Nephron progenitor cell (in vitro differentiated cells): ENCODE data around the gene VPS13D.

ENCODE experiments used
- DNase-seq: peaks from one replicate; pipeline ENCODE4 v3.0.0; 2021
- H3K27ac Mint-ChIP-seq: 2 replicates; pipeline ENCODE4 v1.8.0; 2021; ENCODE audit warnings: mild to moderate bottlenecking, moderate library complexity, mixed read lengths
- H3K27me3 Mint-ChIP-seq: 2 replicates; pipeline ENCODE4 v1.8.0; 2021; ENCODE audit warnings: mild to moderate bottlenecking, low read depth, mixed read lengths; ENCODE audit not compliant: poor library complexity
- H3K36me3 Mint-ChIP-seq: 2 replicates; pipeline ENCODE4 v1.8.0; 2021; ENCODE audit warnings: low read depth, mixed read lengths
- H3K4me1 Mint-ChIP-seq: 2 replicates; pipeline ENCODE4 v1.8.0; 2021; ENCODE audit warnings: mixed read lengths
- H3K4me3 Mint-ChIP-seq: 2 replicates; pipeline ENCODE4 v1.8.0; 2021; ENCODE audit warnings: mild to moderate bottlenecking, moderate library complexity, mixed read lengths
- H3K9me3 Mint-ChIP-seq: 2 replicates; pipeline ENCODE4 v1.8.0; 2021; ENCODE audit warnings: mild to moderate bottlenecking, moderate library complexity, mixed read lengths
- CTCF ChIP-seq: fragments of 200-600 bp; sonication (generic); IDR thresholded peaks from 2 replicates; pipeline ENCODE4 v1.5.0; 2021; ENCODE audit warnings: antibody characterized with exemption

The VPS13D gene

GRCh38 chr1:12336413-12336812 is 106.6 kb downstream of the VPS13D start:
- Mint-ChIP-seq H3K4me3 (no peak overlapping the region), H3K27me3 (no peaks in the 10 kb centered on the region), H3K4me1 (peaks cover 29% of the 10 kb centered on the region), H3K27ac (no peak overlapping the region), H3K9me3 (no peaks in the 10 kb centered on the region), H3K36me3 (peaks cover 57% of the 10 kb centered on the region)
- DNase-seq = no peak
- TF ChIP-seq CTCF = no peak

DNA sequence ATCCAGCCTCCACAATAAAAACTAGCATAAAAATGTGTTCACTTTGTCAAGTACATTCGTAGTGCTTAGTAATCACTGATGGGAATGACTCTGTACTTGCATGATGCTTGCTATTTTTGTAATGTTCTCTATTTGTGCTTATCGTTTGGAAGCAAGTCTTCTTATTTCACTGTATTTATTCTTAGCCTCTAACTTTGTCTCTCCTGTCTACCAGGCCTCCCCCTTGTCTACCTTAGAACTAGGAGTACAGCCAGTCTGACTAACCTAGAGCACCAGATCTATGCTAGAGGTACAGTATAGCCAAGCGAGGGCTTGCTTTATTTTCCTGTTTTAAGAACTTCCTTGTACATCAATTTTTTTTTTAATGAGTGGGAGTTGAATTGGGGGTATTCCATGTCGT is 108.2 kb downstream of the VPS13D start:
- Mint-ChIP-seq H3K9me3 (no peaks in the 10 kb centered on the region), H3K36me3 (peaks cover 55% of the 10 kb centered on the region), H3K4me3 (no peak overlapping the region), H3K4me1 (peaks cover 41% of the 10 kb centered on the region), H3K27ac (no peak overlapping the region), H3K27me3 (no peaks in the 10 kb centered on the region)
- TF ChIP-seq CTCF = no peak
- no peak for DNase-seq

- H3K27me3 Mint-ChIP-seq = no peaks in the 10 kb centered on the region
- H3K9me3 Mint-ChIP-seq = no peaks in the 10 kb centered on the region
- no peak overlapping the region for H3K27ac Mint-ChIP-seq
- no peak overlapping the region for H3K4me3 Mint-ChIP-seq
- peaks cover 41% of the 10 kb centered on the region for H3K4me1 Mint-ChIP-seq
- peaks cover 50% of the 10 kb centered on the region for H3K36me3 Mint-ChIP-seq
- TF ChIP-seq CTCF = no peak
- DNase-seq = no peak
These were observed 109.0 kb downstream of the VPS13D start for GRCh38 chr1:12338823-12339222.

DNA sequence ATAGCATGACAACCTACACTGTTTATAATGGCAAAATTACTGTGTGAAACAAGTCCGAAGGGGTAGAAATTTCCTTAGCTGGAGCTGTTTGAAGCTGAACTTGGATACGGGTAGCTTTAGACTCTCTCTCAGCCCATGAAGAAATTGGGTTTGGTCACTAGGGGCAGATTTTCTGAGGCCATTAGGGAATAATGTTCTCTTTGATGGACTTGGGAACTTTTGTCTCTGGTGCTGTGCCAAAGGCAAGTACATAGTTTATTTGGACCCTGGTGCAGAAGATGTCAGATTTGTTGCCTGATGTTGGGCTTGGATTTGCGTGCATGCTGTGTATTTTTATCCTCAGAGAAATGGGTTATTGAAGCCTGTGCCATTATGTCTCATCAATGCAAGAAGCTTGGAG is 109.6 kb downstream of the VPS13D start:
- Mint-ChIP-seq H3K9me3 (no peaks in the 10 kb centered on the region), H3K27ac (no peak overlapping the region), H3K4me3 (no peak overlapping the region), H3K27me3 (no peaks in the 10 kb centered on the region), H3K4me1 (peaks cover 41% of the 10 kb centered on the region), H3K36me3 (peaks cover 46% of the 10 kb centered on the region)
- TF ChIP-seq CTCF = no peak
- DNase-seq = no peak

GRCh38 chr1:12339811-12340543 is 110.1 kb downstream of the VPS13D start:
- peaks cover 40% of the 10 kb centered on the region for H3K36me3 Mint-ChIP-seq
- no peak for TF ChIP-seq CTCF
- H3K9me3 Mint-ChIP-seq = no peaks in the 10 kb centered on the region
- peaks cover 41% of the 10 kb centered on the region for H3K4me1 Mint-ChIP-seq
- no peaks in the 10 kb centered on the region for H3K27me3 Mint-ChIP-seq
- H3K4me3 Mint-ChIP-seq = no peak overlapping the region
- no peak for DNase-seq
- H3K27ac Mint-ChIP-seq = no peak overlapping the region

- no peaks in the 10 kb centered on the region for H3K27me3 Mint-ChIP-seq
- peaks cover 40% of the 10 kb centered on the region for H3K36me3 Mint-ChIP-seq
- no peak overlapping the region for H3K4me3 Mint-ChIP-seq
- TF ChIP-seq CTCF = no peak
- peaks cover 41% of the 10 kb centered on the region for H3K4me1 Mint-ChIP-seq
- H3K9me3 Mint-ChIP-seq = no peaks in the 10 kb centered on the region
- no peak for DNase-seq
- no peak overlapping the region for H3K27ac Mint-ChIP-seq
These were observed 110.7 kb downstream of the VPS13D start for GRCh38 chr1:12340544-12340930.
